ENCODE results near the gene LIPG.
"Not testable (repeated sequence)": the region's sequence is repeated elsewhere in the genome, so short reads cannot be mapped to it uniquely, and the experiment has no call there.

DNA sequence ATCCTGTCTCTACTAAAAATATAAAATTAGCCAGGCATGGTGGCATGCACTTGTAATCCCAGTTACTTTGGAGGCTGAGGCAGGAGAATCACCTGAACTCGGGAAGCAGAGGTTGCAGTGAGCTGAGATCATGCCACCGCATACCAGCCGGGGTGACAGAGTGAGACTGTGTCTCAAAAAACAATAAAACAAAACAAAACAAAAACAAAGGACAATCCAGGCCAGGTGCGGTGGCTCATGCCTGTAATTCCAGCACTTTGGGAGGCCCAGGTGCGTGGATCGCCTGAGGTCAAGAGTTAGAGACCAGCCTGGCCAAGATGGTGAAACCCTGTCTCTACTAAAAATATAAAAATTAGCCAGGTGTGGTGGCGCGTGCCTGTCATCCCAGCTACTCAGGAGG, 49.0 kb upstream of the LIPG start:
- TF ChIP-seq, protein P1, sequence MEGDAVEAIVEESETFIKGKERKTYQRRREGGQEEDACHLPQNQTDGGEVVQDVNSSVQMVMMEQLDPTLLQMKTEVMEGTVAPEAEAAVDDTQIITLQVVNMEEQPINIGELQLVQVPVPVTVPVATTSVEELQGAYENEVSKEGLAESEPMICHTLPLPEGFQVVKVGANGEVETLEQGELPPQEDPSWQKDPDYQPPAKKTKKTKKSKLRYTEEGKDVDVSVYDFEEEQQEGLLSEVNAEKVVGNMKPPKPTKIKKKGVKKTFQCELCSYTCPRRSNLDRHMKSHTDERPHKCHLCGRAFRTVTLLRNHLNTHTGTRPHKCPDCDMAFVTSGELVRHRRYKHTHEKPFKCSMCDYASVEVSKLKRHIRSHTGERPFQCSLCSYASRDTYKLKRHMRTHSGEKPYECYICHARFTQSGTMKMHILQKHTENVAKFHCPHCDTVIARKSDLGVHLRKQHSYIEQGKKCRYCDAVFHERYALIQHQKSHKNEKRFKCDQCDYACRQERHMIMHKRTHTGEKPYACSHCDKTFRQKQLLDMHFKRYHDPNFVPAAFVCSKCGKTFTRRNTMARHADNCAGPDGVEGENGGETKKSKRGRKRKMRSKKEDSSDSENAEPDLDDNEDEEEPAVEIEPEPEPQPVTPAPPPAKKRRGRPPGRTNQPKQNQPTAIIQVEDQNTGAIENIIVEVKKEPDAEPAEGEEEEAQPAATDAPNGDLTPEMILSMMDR (optimal IDR thresholded peaks at IDR 0.05 in 1 of 3, IDR thresholded peaks at IDR 0.05 in 1 of 3, conservative IDR thresholded peaks at IDR 0.05 in 1 of 3; ENCODE audit: extremely low read depth in 1 of 3, insufficient read depth in 2 of 3, low read length in 3 of 3): not testable (repeated sequence)
- not testable (repeated sequence) for TF ChIP-seq EZH2 (IDR thresholded peaks at IDR 0.05; ENCODE audit: low read length)

Data from keratinocyte (primary cell).